NCI-H748 (cell line): Measurements from ENCODE around the gene PIK3AP1.
"Not testable (repeated sequence)": the region's sequence is repeated elsewhere in the genome, so short reads cannot be mapped to it uniquely, and the experiment has no call there.

Source experiments
- DNase-seq: peaks from one replicate; lab custom pipeline; 2025; ENCODE audit not compliant: unreplicated experiment; lab: John Stamatoyannopoulos, UW

Gene PIK3AP1

DNA sequence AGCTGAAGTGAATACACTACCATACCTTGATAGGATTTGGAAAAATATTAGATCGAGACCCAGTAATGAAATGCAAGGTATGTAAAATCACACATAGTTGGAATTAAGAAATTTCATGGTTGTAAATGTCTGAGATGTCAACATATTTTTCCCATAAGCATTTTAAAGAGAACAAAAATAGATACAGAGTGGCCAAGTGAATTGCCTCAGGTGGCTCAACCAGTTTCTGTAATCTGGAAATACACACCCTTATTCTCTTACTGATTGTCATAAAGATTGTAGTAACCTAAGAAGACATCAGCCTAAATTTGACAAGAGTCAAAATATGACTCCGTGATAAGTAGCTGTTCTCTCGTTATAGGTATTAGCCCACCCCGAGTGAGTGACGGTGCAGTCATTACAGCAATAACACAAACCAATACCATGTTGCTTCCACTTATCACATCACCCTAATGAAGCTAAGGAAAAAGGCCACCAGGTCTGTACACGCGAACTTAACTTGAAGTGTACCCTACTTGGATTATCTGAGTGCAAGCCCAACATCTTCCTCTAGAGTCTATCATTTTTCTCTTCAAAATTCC, 23.4 kb downstream of the PIK3AP1 start:
- DNase-seq = no peak

DNA sequence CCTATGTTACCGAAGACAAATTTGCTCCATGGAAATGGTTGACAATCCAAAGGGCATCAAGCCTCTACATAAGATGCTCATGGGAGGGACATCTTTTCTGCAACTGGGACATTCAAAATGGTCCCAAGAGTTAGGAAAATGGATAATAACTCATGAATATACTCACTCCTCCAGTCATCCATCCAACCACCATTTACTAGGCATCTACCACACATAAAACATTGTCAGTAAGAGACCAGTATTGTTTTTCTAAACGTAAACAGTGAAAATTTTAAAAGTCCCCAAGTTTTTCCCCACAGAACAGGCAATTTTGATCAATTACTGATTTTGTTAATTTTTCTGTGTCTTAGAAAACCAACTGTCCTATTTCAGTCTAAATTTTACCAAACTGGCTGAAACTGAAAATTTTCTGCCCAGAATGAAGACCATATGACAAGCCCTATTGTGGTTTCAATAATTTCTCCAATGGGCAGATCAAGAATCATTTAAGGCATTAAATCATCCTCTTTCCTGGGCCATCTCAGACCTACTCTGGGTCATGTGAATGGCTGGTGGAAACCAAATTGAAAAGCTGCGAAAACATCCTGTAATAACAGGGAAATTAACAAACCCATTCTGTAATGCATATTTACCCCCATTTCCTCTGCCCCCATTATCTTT, 24.2 kb downstream of the PIK3AP1 start:
- no peak for DNase-seq

DNA sequence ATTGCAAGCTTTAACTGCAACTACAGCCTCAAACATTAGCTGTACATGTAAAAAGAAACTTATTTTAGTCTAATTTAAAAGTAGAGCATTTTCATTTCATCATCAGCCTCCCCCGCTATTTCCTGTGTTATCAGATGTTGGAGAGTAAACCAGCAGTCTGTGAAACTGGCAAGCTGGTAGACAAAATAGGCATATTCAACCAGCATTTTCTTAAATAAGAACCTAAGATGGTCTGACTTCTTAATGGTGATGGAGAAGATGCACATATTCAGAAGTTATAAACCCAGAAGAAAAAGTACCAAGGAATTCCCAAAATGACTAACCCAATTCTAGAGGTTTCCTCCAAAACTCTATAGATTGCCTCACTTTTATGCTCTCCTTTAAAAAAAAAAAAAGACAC, 24.9 kb downstream of the PIK3AP1 start:
- no peak for DNase-seq

DNA sequence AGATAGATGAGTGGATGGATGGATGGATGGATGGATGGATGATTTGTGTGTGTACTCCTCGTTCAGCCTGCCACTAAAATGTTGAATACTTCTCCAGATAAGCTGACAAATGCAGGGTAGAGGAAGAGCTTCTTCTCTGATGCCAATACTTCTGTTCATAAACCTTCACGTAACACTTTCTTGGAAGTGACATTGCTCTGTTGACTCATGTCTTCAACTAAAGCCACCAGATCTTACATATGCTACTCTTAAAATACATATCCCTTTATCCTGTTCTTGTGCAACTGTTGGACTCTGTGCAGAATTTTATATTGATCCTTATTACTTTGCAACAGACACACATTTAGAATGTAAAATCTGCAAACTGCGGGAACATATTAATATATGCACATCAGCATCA, 26.9 kb downstream of the PIK3AP1 start:
- DNase-seq = no peak

DNA sequence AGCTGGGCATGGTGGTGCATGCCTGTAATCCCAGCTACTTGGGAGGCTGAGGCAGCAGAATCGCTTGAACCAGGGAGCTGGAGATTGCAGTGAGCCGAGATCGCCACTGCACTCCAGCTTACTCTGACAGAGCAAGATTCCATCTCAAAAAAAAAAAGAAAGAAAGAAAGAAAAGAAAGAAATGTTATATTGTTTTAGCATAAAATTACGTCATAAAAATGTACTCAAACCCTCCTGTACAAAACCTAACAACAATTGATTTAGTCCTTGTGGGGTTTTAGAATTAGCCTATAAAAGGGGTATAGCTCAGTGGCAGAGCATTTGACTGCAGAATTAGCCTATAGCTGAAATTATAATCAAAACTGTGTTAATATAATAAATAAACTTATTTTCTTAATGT, 27.9 kb downstream of the PIK3AP1 start:
- no peak for DNase-seq

DNA sequence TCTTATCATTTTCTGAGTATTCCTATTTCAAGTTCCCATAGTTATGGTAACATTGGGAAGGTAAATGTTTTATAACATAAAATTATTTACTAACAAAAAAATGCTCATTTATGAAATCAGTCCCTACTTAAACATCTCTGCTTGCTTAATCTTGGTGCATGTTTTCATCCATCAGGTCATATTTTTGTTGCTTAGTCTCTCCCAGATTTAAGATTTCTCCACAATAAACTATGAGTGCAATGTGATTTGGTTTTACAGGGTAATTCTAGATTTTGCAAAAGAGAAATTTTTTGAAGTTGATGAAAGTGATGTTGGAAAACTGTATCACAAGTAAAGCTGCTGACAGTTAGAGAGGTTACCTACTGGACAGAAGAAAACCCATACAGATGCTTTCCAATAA, 28.6 kb downstream of the PIK3AP1 start:
- DNase-seq = no peak

DNA sequence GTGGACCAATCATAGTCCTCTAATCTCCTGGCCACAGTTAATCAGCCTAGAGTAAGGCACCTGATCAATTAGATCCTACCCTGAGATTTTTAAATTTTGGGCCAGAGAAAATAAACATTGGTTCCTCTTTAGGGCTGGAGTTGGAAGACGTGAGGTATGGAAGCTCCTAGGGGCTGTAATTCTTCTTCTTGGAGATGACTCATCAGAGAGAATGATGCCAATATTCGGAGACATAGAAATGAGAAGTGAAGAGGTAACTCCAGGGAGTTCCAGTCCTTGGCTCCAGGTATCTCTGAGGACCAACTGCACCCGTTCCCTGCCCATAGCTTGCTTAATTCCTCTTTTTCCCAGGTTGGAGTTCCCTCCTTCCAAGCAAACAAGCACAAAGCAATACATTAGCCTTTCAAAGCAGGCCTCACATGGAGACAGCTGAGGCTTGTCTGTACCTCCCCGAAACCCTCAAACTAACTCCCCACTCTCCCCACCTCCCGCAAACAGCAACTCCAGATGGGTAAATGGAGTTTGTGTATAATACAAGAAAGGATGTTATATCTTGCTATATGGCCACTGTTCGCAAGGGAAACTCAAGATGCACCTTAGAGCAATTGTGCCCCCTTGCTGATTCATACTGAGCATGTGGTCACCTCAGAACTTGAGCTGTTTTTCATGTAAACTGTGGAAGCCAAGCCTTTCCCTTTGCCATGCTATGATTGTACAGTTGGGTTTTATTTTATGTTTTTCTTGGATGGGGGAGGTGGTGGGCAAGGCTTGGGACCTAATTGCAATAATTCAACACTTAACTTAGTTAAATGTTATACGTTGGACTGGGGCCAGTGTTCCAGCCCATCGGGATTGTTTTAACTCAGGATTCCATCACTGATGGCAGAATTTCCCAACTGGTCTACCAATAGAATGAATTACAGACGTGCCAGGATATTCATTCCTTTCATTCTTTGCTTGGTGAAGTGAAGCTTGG, 29.3 kb downstream of the PIK3AP1 start:
- no peak for DNase-seq

DNA sequence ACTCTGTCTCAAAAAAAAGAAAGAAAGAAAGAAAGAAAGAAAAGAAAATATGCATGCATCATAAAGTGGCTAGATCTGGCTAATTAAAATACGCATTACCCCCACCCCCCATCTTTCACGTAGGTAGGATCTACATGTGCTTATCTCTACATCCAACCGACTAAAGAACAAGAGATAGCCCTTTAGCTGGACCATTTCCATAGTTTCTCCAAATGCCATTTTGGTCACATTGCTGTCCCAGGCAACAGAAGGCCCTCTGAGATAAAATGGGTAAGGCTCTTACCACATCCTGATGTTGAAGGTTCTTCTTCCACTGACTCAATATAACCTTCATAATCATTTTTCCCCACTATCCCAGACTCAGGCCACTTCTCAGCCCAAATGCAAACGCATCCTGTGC, 31.5 kb downstream of the PIK3AP1 start:
- no peak for DNase-seq

DNA sequence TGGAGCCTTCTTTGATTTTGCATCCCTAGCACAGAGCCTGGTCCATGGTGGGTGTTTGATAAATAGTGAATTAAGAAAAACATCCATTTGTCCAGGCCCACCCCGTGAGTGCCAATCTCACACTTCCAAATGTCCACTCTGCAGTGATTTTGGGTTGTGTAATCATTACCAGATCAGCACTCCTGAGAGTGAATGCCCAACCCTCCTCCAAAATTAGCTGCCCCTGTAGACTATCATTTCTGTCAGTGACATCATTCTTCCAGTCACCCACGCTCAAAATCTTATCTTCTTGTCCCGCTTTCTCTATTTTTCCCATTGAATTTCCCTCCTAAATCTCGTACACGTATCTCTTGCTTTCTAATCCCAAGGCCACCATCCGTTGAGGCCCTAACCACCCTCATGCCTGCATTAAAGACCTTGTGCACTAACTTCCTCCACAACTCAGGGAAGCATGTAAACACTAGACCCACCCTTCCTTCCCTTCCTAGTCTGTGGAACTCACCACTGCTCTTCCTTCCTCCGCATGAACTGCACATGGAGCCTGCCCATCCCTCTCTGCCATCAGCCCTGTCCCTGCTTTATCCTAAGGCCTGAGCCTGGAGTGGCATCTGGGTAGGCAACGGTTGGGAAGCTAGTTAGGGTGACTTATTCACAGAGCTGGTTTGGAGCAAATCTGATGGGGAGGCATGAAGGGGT, 32.8 kb downstream of the PIK3AP1 start:
- DNase-seq = no peak

DNA sequence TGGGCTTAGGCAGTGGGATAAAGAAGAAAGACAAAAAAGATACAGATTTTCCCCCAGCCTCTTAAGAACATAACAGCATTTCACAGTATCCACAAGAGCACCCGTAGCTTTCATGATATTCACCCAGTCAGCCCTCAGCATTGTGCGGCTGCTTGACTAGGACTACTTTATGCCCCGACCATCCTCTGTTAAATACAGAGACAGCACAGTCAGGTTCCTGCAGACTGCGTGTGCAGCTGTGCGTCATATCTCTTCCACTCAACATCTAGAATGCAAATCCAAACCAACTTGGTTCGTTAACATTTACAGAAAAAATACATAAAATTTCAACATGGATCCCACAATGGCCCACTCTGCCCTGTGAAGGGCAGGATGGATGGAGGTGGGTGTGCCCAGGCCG, 33.8 kb downstream of the PIK3AP1 start:
- no peak for DNase-seq

DNA sequence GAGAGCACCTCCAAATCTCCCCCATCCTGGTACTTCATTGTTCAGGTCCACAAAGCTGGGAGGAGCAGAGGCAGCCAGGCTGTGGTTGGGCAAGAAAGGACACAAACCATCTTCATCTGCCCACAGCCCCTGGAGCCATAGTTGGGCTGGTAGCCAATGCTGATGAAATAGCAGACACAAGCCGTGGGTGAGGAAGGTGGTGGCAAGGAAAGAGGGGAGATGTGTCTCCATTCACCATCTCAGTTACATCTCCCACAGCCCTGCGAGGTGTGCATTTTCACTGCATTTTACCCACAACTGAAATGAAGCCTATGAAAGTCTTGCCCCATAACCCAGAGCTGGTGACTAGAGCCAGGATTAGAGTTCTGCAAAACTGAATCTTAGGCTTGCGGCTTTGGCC, 35.0 kb downstream of the PIK3AP1 start:
- no peak for DNase-seq

DNA sequence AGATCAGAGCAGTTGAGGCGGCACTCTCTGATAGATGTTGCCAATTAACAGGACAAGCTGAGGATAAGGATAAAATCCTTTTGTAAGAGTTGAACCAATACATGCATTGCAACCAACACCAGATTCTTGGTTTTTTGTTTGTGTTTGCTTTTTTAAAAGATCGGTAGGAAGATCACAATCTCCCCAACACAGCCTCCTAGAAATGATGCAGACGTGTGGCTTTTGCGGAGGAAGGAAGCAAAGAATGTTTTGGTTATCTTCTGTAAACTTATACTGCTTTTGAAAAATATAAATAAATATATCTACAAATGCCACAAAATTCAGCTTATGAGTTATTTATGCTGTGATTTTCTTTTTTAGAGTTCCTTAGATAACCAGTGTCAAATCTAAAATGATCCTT, 35.5 kb downstream of the PIK3AP1 start:
- DNase-seq = no peak

DNA sequence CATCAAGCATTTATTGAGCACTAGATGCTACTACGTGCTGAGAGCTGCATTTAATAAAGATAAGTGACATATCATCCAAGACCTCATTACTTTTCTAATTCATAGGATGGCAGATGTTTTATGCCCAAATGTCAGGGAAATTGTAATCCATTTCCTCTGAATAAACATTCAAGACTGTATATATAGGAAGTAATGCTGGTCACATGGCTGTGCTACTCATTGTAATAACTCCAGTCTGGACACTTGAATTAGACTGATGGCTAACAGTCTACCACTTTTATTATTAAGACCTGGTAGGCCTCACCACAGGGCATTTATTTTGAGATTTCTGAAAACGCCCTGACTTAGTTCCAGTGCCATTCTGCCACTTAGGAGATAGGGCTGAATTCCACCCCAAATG, 36.6 kb downstream of the PIK3AP1 start:
- no peak for DNase-seq

DNA sequence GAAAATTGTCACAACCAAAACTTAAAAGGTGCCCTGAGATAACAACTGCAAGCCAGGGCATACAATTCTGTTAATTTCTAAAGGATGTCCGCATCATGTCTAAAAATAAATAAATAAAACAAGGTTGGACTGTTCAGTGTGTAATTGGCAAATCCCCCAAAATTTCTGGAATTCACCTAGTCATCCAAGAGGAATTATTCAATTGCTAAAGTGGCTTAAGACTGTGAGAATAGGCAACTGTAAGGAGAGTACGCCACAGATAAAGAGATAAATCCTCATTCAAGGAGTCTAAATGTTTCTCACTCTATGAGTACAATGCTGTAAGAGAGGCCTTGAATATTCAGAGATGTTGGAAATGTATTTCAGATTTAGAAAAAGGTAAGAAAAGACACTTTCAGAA, 37.2 kb downstream of the PIK3AP1 start:
- no peak for DNase-seq

DNA sequence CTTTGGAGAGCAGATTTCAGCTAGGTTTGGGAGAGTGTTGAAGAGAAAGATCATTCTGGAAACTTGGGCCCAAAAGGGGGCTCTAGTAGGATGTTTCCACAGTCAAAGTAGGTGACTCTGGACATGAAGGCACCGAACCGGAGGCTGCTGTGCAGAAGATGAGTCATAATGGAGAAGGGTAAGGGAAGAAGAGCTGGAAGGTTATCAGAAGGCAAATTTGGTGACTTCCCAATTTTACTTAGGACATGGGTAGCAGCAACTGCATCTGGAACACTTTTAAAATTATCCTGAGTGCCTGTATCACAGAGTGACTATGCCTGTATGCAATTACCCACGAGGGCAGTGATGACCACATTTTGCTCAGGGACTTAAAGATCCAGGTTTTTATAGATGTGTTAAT, 38.8 kb downstream of the PIK3AP1 start:
- DNase-seq = no peak

DNA sequence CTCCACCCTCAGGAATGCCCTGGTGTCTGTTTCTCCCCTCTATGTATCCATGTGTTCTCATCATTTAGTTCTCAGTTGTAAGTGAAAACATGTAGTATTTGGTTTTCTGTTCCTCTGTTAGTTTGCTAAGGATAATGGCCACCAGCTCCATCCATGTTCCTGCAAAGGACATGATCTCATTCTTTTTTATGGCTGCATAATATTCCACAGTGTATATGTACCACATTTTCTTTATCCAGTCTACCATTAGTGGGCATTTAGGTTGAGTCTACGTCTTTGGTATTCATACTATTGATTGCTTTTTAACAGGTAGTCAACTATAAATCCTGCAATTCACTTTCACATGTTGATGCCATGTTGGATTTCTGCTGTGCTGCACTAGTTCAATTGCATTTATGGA, 39.9 kb downstream of the PIK3AP1 start:
- not testable (repeated sequence) for DNase-seq

DNA sequence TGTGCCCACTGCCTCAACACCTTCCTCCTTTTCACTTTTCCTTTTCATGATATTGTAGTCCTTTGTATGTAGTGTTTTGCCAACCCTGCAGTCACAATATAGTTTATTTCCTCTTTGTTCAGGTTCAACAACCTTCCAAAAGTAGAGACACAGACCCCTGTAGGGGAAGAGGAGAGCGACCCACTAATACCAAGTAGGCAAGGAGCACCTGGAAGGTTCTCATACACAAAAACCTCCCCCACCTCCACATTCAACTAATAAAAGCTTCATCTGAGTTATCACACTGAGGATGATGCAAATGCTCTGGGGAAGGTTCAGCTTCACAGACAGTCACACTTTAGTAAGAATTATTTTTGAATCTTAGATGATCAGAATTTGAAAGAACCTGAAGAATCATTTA, 41.6 kb downstream of the PIK3AP1 start:
- no peak for DNase-seq

DNA sequence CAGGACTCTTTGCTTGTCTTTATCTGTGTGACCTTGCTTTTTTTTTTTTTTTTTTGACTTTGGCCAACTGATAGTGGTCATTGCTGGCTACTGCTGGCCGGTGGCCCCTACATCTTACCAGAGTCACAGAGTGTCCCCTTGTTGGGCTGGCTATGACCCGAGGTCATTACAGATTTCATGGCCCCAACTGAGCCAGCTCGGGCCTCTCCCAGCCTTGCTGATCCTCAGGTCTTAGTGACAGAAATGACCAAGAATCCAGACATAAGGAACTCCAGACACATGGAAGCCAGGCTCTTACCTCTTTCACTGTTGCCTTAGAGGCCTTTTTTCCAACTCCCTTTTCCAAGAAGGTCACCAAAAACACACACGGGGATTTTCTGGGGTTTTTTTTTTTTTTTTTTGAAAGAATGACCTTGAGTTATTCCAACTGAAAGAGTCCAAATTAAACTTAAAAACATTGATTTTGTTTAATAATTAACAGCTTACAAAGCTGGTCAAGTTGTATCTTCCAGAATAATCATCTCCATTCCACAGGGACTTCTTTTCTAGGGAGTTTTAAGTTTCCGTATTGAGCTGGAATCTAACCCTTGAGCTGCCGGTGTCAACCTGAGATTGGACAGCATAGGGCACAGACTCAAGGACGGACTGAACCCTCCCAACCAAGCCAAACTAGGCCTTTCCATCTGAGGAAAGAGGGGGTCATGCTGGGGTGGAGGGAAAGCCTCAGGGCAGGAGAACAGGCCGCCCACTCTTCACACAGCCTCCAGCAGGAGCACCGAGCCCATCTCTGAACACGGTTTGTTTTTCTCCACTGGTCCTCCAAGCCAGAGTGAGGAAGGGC, 43.8 kb downstream of the PIK3AP1 start:
- no peak for DNase-seq

DNA sequence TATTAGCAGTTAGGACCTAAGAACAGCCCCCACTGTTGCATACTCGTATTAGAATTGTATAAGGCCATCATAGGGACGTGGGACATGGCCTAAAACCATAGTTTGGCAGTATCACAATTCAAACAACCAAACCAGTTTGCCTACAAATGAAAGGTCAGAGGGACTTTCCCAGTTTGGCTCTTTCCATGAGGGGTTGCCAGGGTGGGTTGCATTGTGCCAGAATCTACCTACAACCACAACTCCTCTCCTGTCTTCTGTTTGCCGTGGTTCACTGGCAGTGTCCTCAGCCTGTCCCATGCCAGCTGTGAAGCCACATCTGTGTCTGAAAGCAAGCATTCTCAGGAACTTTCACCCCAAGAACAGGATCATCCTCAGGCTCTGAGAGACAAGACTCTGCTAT, 44.5 kb downstream of the PIK3AP1 start:
- DNase-seq = no peak

DNA sequence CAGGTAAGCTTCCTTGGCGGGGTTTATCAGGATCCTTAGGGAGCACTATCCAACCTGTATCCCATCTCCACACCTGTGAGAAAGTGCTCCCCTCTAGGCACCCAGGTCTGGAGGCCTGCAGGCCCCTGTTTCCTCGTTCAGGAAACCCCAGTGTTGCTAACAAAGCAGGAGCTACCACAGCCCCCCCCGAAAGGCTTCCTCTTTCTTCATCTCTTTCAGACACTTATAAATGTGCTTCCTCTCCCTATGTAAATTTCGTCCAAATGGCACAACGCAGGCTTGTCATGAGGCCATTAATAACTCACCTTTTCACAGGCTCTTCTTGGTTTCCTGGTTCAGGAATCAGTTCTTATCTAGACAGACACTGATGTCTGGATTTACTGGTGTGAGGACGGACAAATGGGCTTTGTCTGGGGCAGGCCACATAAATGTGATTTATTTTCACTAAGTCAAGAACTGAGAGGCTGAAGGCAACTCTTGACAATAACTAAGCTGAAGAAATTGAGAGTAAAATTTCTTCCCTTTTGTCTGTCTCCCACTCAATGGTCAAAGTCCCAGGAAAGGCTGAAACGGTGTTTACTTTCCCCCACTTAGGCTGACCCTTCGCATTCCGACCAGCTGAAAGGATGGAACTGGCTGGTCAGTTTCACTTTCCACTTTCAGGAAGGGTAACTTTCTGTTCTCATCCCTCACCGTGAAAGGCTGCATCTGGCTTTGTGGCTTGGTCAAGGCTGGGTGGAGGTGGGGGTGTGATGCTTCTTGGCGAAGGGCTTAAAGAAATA, 46.8 kb downstream of the PIK3AP1 start:
- no peak for DNase-seq
